GM18870 (cell line): ENCODE data around the gene FAM153A.
"Not testable (repeated sequence)": the region's sequence is repeated elsewhere in the genome, so short reads cannot be mapped to it uniquely, and the experiment has no call there.

ENCODE experiments used
- ATAC-seq: cut with Tn5 transposase; IDR thresholded peaks from one replicate; pipeline ENCODE4 v1.9.1; 2021; ENCODE audit warnings: moderate library complexity; ENCODE audit not compliant: unreplicated experiment

Gene FAM153A

DNA sequence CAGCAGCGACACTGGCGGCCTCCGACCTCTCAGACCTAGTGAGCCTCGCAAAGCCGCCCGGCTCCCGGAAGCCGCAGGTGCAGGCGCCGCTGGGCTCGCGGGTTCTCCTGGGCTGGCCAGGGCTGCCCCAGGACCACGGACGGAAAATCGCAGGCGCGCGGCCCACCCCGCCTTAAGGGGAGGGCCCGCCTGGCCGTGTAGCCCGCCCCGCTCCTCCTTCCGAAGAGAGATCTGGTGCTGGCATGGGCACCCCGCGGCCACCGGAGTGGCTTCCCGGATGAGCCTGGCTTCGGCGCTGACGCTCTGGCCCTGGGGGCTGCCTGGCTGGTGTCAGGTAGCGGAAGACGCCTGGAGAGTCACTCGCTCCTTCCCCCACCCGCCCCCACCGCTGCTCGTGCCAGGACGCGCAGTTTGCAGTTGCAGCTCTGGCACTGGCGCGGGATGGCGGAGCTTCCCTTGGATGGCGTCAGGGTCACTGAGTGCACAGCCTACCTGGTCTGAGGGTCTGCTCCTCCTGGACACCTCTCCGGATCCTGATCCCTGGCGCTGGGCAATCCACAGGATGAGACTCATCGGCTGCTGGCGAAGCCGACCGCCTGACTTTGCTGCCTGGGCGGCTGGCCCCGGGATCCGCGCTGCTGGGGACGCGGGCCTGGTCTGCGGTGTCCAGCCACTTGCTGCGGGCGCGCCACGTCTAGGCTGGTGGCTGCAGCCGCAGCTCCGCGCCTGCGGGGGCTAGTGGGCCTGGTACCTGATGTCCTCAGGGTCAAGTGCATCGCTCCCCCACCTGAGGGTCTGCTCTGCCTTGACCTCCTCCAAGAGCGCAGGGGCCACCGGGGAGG, at the start of gene FAM153A:
Gene FAM153A (minus strand): TSS at position 108 of the 842 bp plus-strand sequence.
- not testable (repeated sequence) for ATAC-seq

DNA sequence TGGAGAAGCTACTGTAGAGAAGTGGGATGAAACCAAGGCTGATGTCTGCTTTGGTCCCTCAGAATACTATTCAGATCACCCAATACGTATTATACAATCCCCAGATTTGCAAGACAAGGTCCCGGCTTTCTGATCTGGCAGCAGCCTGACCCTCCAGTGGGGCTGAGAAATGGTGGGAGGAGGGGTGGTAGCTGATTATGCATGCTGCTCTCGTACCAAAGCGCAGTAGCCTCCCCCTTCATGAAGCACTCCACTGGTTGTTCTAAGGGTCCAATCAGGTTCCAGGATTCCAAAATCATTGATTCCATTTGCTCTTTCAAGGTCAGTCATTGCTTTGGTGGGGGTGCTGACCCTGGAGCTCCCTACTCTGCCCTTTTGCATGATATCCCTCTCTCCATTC, 49.6 kb upstream of the FAM153A start:
- not testable (repeated sequence) for ATAC-seq

DNA sequence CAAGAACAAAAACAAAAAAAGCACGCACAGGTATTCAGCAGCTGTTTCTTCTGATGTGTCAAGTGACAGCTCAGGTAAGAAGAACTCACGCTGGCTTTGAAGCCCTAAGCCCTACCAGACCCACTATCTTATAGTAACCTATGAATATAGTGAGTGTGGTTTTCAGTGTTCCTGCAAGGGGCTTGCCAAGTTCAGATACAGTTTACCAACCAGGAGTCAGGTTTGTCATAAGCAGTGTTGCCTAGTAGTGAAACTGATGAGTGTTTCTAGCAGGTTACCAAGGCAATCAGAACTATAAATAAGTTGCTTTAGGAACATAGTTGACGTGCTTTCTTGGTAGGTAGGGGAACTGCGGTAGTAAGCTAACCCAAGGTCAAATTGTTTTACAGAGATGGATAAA, 43.4 kb upstream of the FAM153A start:
- ATAC-seq, result not testable (repeated sequence)

DNA sequence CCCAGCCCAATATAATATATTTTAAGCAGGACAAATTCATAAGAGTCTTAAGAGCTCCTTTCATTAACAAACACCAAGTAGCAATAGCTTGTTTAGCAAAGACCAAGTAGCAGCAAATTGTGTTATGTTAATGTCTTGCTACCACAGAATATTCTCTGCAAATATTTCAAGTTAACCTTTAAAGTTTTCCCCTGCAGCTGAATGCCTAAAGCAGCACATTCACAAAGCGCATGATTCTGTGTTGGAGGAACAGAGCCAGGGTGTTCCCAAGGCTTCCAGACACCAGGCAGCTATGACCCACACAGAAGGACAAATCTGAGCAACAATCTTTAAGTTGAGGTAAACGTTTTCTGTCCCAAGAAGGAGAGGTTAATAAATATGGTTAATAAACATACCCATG, 42.1 kb upstream of the FAM153A start:
- ATAC-seq, result not testable (repeated sequence)

DNA sequence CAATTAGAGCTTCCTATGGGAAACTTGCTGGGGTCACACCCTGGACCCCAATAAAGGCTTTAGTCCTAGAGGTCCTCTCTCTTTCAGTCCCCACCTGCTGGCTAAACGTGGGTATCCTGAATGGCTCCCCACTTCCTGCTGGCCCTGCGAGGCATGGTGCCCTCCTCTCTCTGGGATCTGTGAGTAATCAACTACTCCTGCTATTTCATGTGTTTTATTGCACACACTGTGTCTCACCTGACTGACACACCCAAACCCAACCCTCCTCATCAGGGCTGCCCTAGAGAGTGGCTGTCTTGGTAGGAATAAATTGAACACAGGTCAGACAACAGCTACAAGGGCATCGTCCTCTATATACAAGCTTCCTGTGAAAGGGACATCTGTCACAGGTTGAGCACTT, 39.8 kb upstream of the FAM153A start:
- ATAC-seq, result not testable (repeated sequence)

DNA sequence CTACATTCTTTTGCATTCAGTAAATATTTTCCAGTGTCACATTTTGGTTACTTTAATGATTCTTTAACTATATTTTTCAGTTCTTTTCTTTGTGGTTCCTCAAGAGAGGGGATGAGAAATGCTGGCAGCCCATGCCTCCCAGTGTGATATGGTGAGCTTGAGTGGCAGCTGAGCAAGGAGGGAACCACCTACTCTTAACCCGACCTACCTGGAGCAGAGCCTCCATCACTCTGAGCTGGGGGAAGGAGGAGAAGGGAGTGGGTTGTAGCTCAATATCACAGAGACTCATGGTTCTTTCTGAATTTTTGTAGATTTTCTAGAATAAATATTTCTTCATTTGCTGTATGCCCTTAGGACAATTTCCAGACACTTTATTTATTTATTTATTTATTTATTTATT, 37.0 kb upstream of the FAM153A start:
- not testable (repeated sequence) for ATAC-seq

DNA sequence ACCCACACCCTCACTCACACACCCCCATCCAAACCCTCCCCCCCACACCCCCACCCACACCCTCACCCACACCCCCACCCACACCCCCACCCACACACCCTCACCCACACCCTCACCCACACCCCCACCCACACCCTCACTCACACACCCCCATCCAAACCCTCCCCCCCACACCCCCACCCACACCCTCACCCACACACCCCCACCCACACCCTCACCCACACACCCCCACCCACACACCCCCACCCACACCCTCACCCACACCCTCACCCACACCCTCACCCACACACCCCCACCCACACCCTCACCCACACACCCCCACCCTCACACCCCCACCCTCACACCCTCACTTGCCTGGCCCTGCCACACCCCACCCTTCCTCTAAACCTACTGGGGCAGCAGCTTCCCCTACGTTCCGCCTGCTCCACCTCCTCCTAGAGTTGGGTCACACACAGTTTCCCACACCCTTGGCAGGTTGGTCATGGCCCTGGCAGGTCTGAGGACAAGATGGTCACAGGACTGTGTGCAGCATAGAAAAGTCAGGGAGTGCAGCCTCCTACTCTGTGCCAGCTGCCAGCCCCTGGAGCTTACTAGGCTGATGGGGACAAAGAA, 30.2 kb upstream of the FAM153A start:
- ATAC-seq, result not testable (repeated sequence)

DNA sequence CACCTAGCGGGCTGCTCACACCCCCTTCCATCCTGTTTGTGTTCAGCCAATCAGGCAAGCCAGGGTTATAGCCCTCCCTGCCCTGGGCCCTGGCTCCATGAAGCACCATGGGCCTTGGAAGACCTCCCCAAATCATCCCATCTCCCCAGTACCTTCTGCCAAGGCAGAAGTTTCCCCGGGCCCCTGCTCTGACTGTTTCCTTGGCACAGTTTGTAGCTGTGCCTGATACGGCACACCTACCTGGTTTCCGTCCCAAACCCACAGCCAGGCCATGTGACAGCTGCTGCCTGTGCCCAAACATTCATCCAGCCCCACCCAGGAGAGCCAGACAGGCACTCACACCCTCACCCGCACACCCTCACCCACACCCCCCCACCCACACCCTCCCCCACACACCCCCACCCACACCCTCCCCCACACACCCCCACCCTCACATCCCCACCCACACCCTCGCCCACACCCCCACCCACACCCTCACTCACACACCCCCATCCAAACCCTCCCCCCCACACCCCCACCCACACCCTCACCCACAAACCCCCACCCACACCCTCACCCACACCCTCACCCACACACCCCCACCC, 29.6 kb upstream of the FAM153A start:
- not testable (repeated sequence) for ATAC-seq

DNA sequence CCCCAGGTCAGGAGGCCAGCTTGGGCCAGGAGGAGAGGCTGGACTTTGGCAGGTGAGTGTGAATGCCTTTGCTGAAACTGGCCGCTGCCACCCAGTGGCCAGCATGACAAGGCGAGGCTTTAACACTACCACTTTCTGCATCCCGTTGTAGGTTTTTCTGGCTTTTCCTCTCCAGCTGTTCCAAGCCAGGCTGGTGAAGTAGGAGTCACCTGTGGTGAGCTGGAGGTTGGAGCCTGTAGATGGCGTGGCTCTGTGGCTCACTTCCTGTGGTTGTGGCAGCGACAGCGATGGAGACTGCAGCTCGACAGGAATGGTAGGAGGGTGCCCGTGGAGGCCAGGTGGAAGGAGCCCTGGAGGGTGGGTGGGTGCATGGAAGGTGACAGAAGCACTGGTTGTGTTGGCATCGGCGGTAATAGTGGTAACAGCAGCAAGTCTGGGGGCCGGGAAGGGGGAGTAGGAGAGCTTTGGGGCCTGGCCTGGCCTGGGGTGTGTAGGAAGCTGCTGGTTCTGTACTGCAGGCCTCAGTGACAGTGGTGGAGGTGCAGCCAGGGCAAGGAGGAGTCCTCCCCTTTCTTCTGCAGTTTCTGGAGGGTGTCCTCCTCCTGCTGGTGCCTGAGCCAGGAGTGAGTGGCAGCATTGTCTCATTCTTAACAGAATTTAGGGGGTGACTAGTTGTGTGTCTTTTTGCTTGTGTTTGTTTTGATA, 26.7 kb upstream of the FAM153A start:
- ATAC-seq, result not testable (repeated sequence)

DNA sequence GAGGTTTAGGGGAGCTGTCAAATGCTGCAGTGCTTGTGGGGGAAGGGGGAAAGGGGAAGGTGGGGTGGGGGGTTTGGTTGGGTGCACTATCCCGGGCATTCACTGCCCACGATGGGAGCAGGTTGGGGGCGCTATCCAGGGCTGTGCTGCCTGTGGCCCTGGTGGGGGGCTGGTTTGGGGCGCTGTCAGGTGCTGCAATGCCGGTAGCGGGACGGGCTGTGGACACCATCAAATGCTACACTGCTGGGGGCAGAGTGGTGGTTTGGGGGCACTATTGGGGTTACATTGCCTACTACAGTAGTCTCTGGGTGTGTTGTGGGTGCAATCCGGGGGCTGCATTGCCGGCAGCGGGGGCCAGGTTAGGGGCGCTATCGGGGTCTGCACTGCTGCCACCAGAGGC, 25.7 kb upstream of the FAM153A start:
- not testable (repeated sequence) for ATAC-seq

DNA sequence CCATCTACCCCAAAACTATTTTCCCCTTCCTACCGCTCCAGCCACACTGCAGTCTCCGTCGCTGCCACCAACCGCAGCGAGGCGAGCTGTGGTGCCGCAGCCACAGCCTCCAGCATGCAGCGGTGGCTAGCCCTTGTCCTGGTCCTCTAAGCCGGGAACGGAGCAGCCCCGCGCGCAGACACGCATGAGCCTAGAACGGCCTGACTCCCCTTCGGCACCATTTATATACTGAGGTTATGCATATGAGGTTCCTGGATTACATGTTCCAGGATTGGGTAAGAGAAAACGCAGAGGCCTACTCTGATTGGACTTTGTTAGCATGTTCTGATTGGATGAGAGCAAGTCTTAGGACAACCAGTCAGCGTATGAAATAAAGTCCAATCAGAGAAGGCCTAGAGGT, 24.6 kb upstream of the FAM153A start:
- not testable (repeated sequence) for ATAC-seq

DNA sequence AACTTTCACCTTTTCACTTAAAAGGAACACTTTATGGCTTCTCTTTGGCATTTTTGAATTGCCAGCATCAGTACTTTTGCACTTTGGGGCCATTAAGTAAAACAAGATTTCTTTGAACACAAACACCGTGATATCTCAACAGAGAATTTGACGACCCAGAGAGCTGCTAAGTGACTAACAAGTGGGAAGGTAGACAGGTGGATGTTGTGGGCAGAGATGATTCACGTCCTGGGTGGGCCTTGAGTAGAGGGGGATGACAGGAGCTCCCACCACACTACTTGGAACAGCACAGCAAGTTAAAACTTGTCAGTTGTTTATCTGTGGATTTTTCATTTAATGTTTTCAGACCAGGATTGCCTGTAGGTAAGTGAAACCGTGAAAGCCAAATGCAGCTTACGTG, 18.7 kb upstream of the FAM153A start:
- ATAC-seq, result not testable (repeated sequence)

DNA sequence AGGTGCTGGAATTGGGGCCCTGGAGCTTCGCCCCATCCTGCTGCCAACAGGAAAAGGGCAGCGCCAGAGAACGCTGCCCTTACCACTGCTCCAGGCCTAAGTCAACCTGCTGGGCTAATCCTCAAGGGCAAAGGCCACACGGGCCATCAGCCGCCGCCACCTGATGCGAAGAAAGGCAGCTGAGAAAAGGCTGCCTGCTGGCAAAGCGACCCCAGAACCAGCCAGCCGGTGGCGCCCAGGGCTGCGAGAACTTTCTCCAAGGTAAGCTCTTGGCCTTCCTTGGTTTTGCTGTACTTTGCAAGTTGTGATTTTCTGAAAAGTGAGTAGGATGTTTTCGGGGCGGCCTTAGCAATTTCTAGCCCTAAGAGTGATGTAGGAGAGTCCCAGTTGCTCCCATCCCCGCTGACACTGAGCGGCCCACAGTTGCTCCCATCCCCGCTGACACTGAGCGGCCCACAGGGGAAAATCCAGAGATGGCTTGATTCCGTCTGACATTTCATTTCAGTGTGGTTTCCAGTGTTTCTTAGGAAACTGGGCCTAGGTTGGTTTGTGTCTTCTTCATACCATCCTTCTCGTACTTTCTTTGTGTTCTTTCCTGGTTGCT, 15.6 kb upstream of the FAM153A start:
- not testable (repeated sequence) for ATAC-seq

DNA sequence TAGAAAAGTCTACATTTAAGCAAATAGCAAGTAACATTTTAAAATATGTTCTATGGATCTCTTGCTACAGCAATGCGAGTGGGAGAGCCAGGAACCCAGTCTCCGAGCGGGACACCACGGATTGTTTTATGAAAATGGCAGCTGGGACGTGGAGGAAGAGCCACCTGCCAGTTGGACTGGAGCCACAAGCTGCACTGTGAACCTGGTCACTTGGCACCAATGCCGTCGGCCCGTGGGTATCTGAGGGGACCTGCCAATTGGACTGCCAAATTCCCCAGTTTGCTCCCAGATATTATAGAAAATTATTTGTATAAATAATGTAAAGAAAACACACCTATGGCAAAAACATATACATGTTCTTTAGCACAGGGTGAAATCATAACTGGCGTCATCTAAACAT, 10.6 kb upstream of the FAM153A start:
- not testable (repeated sequence) for ATAC-seq

DNA sequence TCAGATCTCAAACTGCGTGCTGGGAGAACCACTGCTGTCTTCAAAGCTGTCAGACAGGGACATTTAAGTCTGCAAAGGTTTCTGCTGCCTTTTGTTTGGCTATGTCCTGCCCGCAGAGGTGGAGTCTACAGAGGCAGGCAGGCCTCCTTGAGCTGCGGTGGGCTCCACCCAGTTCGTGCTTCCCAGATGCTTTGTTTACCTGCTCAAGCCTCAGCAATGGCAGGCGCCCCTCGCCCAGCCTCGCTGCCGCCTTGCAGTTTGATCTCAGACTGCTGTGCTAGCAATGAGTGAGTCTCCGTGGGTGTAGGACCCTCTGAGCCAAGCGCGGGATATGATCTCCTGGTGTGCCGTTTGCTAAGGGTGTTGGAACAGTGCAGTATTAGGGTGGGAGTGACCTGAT, 8.9 kb upstream of the FAM153A start:
- not testable (repeated sequence) for ATAC-seq

DNA sequence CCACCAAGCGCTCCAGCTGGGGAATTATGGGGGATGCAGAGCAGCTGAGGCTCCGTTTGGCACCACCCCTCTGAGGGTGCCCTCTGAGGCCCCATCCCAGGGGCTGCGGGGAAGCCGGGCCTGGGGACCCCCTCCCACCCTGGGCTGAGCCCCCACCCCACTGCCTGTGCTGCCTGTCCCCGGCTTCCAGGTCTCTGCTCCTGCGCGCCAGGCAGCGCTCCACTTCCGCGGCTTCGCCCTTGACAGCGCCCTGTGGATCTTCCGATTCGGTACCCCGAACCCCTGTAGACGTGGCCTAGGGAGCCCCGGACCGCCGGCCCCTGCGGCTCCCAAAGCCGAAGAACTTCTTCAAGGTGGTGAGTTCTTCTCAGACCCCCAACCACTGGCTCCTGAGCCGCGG, 530 bp downstream of the FAM153A start:
- ATAC-seq, result not testable (repeated sequence)

DNA sequence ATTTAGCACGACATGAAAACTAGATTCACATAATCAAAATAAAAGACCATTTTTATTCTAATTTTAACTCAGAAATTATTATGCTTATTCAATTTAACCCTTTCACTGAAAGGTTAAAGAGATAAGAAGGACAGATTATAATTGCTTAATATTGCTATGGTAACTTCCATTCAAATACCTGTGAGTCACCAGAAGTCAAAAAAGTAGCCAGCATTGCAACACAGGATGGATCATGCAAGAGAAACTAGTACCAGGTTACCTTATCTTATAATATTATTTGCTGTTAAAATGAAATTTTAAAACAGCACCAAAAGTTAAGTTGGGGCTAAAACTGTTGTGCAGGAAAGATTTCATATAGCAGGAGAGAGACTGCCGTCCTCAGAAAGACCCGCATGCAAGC, 11.5 kb downstream of the FAM153A start:
- not testable (repeated sequence) for ATAC-seq

DNA sequence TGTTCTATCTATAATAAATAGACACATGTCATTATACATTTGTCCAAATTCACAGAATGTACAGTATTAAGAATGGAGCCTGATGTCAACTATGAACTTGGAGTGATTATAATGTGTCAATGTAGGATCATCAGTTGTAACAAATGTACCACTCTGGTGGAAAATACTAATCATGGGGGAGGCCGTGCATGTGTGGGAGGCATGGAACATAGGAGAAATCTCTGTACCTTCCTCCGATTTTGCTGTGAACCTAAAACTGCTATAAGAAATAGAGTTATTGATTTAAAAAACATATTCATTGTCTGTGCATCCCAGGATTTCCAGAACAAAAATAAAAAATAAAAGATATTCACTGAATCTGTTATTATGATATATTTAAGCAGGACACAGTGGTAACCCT, 12.1 kb downstream of the FAM153A start:
- not testable (repeated sequence) for ATAC-seq

DNA sequence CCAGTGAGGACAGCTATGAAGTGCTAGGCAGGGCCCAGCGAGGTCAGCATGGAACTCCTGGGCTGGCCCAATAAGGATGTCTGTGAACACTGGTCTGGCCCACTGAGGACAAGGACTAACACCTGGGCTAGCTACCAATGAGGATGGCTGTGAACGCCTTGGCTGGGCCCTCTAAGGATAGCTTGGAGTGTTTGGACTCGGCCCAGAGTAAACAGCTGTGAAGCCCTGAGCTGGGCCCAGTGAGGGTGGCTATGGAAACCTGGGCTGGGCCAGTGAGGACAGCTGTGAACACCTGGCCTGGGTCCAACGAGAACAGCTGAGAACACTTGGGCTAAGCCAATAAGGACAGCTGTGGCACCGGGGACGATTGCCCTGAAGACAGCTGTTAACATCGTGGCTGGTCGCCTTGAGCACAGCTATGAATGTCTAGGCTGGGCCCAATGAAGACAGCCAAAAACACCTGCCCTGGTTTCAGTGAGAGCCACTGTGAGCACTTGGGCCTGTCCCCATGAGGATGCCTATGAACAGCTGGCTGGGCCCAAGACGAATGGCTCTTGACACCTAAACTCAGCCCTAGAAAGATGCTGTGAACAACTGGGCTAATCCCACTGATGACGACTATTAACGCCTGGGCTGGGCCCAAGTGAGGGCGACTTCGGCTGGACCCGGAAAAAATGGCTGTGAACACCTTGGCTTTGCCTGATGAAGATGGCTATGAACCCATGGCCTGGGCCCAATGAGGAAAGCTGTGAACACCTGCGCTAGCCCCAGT, 18.8 kb downstream of the FAM153A start:
- ATAC-seq, result not testable (repeated sequence)

DNA sequence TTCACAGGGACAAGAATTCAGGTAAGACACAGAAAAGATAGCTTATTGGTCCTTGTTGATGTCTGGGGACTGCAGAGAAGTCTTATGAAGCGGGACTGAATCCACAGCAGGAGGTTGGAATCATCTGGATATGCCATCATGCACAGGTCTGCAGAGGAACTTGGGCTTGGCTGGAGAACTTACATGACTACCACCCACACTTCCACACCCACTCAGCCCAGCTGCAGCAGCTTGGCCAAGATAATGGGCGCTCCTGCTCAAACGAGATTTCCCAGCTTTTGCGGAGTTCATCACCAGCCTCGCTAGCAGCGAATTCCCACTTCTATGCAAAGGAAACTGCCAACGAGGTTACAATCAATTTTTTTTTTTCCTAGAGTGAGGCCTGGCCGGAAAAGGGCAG, 21.7 kb downstream of the FAM153A start:
- ATAC-seq, result not testable (repeated sequence)
